ENCODE measurements around the gene DNAL4.

Gene DNAL4

GRCh38 chr22:38792833-38793232 is 1.1 kb downstream of the DNAL4 start:
- Histone ChIP-seq H3K27ac (peak overlapping the region in 7 of 21 experiments; percentile 78 to 92 (median 87)), H3K4me3 (peak overlapping the region in 1 of 7 experiments; percentile 80)

GRCh38 chr22:38789606-38790005 is 4.3 kb downstream of the DNAL4 start:
- Histone ChIP-seq H3K27ac (peak overlapping the region in 1 of 21 experiments; percentile 2), H3K4me3 (no peak overlapping the region)

GRCh38 chr22:38788846-38789245 is 5.1 kb downstream of the DNAL4 start:
- peak overlapping the region in 9 of 21 experiments; percentile 2 to 56 (median 41) for H3K27ac ChIP-seq
- H3K4me3 ChIP-seq: no peak overlapping the region

GRCh38 chr22:38788021-38788816 is 5.7 kb downstream of the DNAL4 start:
- H3K4me3 ChIP-seq: no peak overlapping the region
- peak overlapping the region in 13 of 21 experiments; percentile 2 to 79 (median 46) for H3K27ac ChIP-seq

- H3K27ac ChIP-seq: no peak overlapping the region
- H3K4me3 ChIP-seq: no peak overlapping the region
These were observed 7.3 kb downstream of the DNAL4 start for GRCh38 chr22:38786631-38787030.

GRCh38 chr22:38784856-38785255 is 9.1 kb downstream of the DNAL4 start:
- H3K27ac ChIP-seq: no peak overlapping the region
- no peak overlapping the region for H3K4me3 ChIP-seq

- H3K27ac ChIP-seq: no peak overlapping the region
- H3K4me3 ChIP-seq: no peak overlapping the region
These were observed 9.9 kb downstream of the DNAL4 start for GRCh38 chr22:38784035-38784434.

GRCh38 chr22:38783095-38783615 is 10.8 kb downstream of the DNAL4 start:
- peak overlapping the region in 2 of 21 experiments; percentile 12 to 26 for H3K27ac ChIP-seq
- no peak overlapping the region for H3K4me3 ChIP-seq

GRCh38 chr22:38782402-38783094 is 11.4 kb downstream of the DNAL4 start:
- Histone ChIP-seq H3K4me3 (no peak overlapping the region), H3K27ac (peak overlapping the region in 2 of 21 experiments; percentile 12 to 26)

GRCh38 chr22:38781033-38781432 is 12.9 kb downstream of the DNAL4 start:
- no peak overlapping the region for H3K27ac ChIP-seq

GRCh38 chr22:38777087-38777671 is 16.8 kb downstream of the DNAL4 start:
- H3K27ac ChIP-seq: no peak overlapping the region
- H3K4me3 ChIP-seq: no peak overlapping the region

More at GRCh38 chr22:38781033-38781432, 12.9 kb downstream of the DNAL4 start:
- no peak overlapping the region for H3K4me3 ChIP-seq

GRCh38 chr22:38776086-38776485 is 17.9 kb downstream of the DNAL4 start:
- Histone ChIP-seq H3K4me3 (no peak overlapping the region), H3K27ac (peak overlapping the region in 1 of 21 experiments; percentile 58)

- H3K27ac ChIP-seq: peak overlapping the region in 3 of 21 experiments; percentile 43 to 60 (median 58)
- no peak overlapping the region for H3K4me3 ChIP-seq
These were observed 18.3 kb downstream of the DNAL4 start for GRCh38 chr22:38775656-38776055.

- Histone ChIP-seq H3K27ac (peak overlapping the region in 8 of 21 experiments; percentile 30 to 72 (median 42)), H3K4me3 (no peak overlapping the region)
These were observed 19.3 kb downstream of the DNAL4 start for GRCh38 chr22:38774496-38775166.

GRCh38 chr22:38773363-38773946 is 20.5 kb downstream of the DNAL4 start:
- no peak overlapping the region for H3K27ac ChIP-seq
- no peak overlapping the region for H3K4me3 ChIP-seq

GRCh38 chr22:38772623-38772873 is 21.4 kb downstream of the DNAL4 start:
- H3K27ac ChIP-seq: no peak overlapping the region
- no peak overlapping the region for H3K4me3 ChIP-seq

GRCh38 chr22:38770257-38770949 is 23.5 kb downstream of the DNAL4 start:
- Histone ChIP-seq H3K4me3 (no peak overlapping the region), H3K27ac (no peak overlapping the region)

- Histone ChIP-seq H3K4me3 (no peak overlapping the region), H3K27ac (no peak overlapping the region)
These were observed 25.9 kb downstream of the DNAL4 start for GRCh38 chr22:38768036-38768435.

GRCh38 chr22:38767313-38767712 is 26.6 kb downstream of the DNAL4 start:
- Histone ChIP-seq H3K4me3 (no peak overlapping the region), H3K27ac (no peak overlapping the region)

Data from skin epidermis (tissue), 12 donors.